GM12878 (cell line): ENCODE results near the gene CTIF. TPM values are rescaled to one million over a fixed set of nuclear protein-coding genes. Genes with fewer than 3 reads are reported as not detected.

Source experiments
- ATAC-seq: fragments of 200-7000 bp; cut with Tn5 transposase; 3 replicates; pipeline ENCODE4 v1.9.1; 2020; ENCODE audit warnings: mild to moderate bottlenecking, moderate library complexity
- BruUV-seq: library from RNA; stranded (reverse); fragments of 400-500 nt; replicated peaks from 2 replicates; lab custom pipeline; 2021; lab: Mats Ljungman, UMichigan
- CTCF ChIA-PET: fragments of 300-600 bp; sonication (Branson Sonifier 250); formaldehyde crosslinking; extraction: SDS; loops from one replicate; lab custom pipeline; 2021; ENCODE audit warnings: inconsistent platforms; lab: Yijun Ruan, JAX
- POLR2A ChIA-PET: fragments of 350-600 bp; formaldehyde crosslinking; extraction: SDS; loops from one replicate; lab custom pipeline; 2021; ENCODE audit warnings: inconsistent platforms; lab: Charles Lee
- RAD21 ChIA-PET: fragments of 300-600 bp; sonication (Branson Sonifier 250); formaldehyde crosslinking; loops from one replicate; lab custom pipeline; 2023; ENCODE audit warnings: antibody characterized with exemption; ENCODE audit not compliant: unreplicated experiment; lab: Charles Lee
- SMC1A ChIA-PET: fragments of 300-600 bp; sonication (Branson Sonifier 250); formaldehyde crosslinking; loops from one replicate; lab custom pipeline; 2023; ENCODE audit not compliant: unreplicated experiment, uncharacterized antibody; lab: Charles Lee
- DNase-seq: peaks from one replicate; pipeline ENCODE4 v3.0.0-alpha.2; 2011; ENCODE audit warnings: low read depth, low spot score
- FAIRE-seq: peaks from 3 replicates; lab custom pipeline; 2011; peaks lifted over from hg19 to GRCh38; lab: Jason Lieb, UNC
- H2AFZ ChIP-seq: 2 replicates; pipeline ENCODE4 v1.6.0; 2011; ENCODE audit warnings: low read depth, low read length, control low read depth; ENCODE audit not compliant: control insufficient read depth
- H3K27ac ChIP-seq: 2 replicates; pipeline ENCODE4 v1.5.1; 2011; ENCODE audit warnings: control low read depth; ENCODE audit not compliant: control insufficient read depth, insufficient read depth
- H3K27me3 ChIP-seq, 2 experiments: replicated peaks in 1 of 2; 2 replicates each; pipeline versions ENCODE4 v1.6.0 to v1.6.1; 2011; ENCODE audit warnings: low read length in 1 of 2; ENCODE audit not compliant: control insufficient read depth in 2 of 2, insufficient read depth in 2 of 2
- H3K36me3 ChIP-seq, 2 experiments: 2 replicates each; pipeline ENCODE4 v1.5.1; 2011; ENCODE audit warnings: low read length in 1 of 2; ENCODE audit not compliant: control insufficient read depth in 2 of 2, insufficient read depth in 2 of 2
- H3K4me1 ChIP-seq: 2 replicates; pipeline ENCODE4 v1.6.1; 2011; ENCODE audit warnings: mild to moderate bottlenecking, low read length, moderate library complexity, mixed read lengths; ENCODE audit not compliant: control insufficient read depth, insufficient read depth
- H3K4me2 ChIP-seq: 2 replicates; pipeline ENCODE4 v1.6.0; 2011; ENCODE audit warnings: control low read depth; ENCODE audit not compliant: control insufficient read depth, insufficient read depth
- H3K4me3 ChIP-seq: fragments of 200-600 bp; sonication (generic); 2 replicates; pipeline ENCODE4 v1.5.1; 2016
- H3K79me2 ChIP-seq: 2 replicates; pipeline ENCODE4 v1.6.0; 2011; ENCODE audit warnings: low read length; ENCODE audit not compliant: control insufficient read depth, insufficient read depth
- H3K9ac ChIP-seq: 2 replicates; pipeline ENCODE4 v1.8.0; 2011; ENCODE audit warnings: low read length, control low read depth, mixed read lengths; ENCODE audit not compliant: control insufficient read depth, insufficient read depth
- H3K9me3 ChIP-seq: replicated peaks from 3 replicates; pipeline ENCODE4 v1.5.1; 2011; ENCODE audit warnings: mild to moderate bottlenecking, low read length; ENCODE audit not compliant: control insufficient read depth, insufficient read depth
- H4K20me1 ChIP-seq: 2 replicates; pipeline ENCODE4 v1.6.0; 2011; ENCODE audit not compliant: control insufficient read depth, insufficient read depth
- ATF2 ChIP-seq: IDR thresholded peaks from 2 replicates; pipeline ENCODE4 v1.6.1; 2012; ENCODE audit warnings: low read length, inconsistent platforms
- ATF7 ChIP-seq: fragments of 450-650 bp; IDR thresholded peaks from 2 replicates; pipeline ENCODE4 v1.6.1; 2016; ENCODE audit warnings: low read depth, mild to moderate bottlenecking
- BACH1 ChIP-seq: fragments of 450-650 bp; IDR thresholded peaks from 2 replicates; pipeline ENCODE4 v1.6.1; 2017; ENCODE audit warnings: mild to moderate bottlenecking, borderline replicate concordance
- BRCA1 ChIP-seq: IDR thresholded peaks from 2 replicates; pipeline ENCODE4 v1.6.1; 2011; ENCODE audit warnings: low read depth, low read length, improper control_type of control experiment
- CHD4 ChIP-seq: fragments of 200-600 bp; sonication (generic); IDR thresholded peaks from 2 replicates; pipeline ENCODE4 v1.6.1; 2016; ENCODE audit warnings: mild to moderate bottlenecking
- EED ChIP-seq: sonication (generic); IDR thresholded peaks from 2 replicates; pipeline ENCODE4 v1.6.1; 2016; ENCODE audit warnings: antibody characterized with exemption, low read depth
- EGR1 ChIP-seq, 2 experiments: IDR thresholded peaks; 1 replicate in 1 of 2; 2 replicates in 1 of 2; pipeline ENCODE4 v1.6.1; 2011 to 2012; ENCODE audit warnings: low read depth in 2 of 2, low read length in 2 of 2, borderline replicate concordance in 1 of 2, mild to moderate bottlenecking in 1 of 2, moderate library complexity in 1 of 2
- FOXM1 ChIP-seq: IDR thresholded peaks from 2 replicates; pipeline ENCODE4 v1.6.1; 2012; ENCODE audit warnings: low read depth, mild to moderate bottlenecking, inconsistent platforms, low read length, moderate library complexity
- IRF4 ChIP-seq: IDR thresholded peaks from 2 replicates; pipeline ENCODE4 v1.6.1; 2011; ENCODE audit warnings: low read depth, low read length
- PKNOX1 ChIP-seq: fragments of 450-650 bp; IDR thresholded peaks from 2 replicates; pipeline ENCODE4 v1.6.1; 2016; ENCODE audit warnings: mild to moderate bottlenecking
- RELB ChIP-seq: fragments of 450-650 bp; IDR thresholded peaks from 2 replicates; pipeline ENCODE4 v1.6.1; 2017; ENCODE audit warnings: low read depth, mild to moderate bottlenecking, moderate library complexity
- SIX5 ChIP-seq: IDR thresholded peaks from 2 replicates; pipeline ENCODE4 v1.6.1; 2011; ENCODE audit warnings: mild to moderate bottlenecking, low read depth, low read length, moderate library complexity; ENCODE audit not compliant: severe bottlenecking
- SMAD5 ChIP-seq: IDR thresholded peaks from 2 replicates; pipeline ENCODE4 v1.6.1; 2016; ENCODE audit warnings: antibody characterized with exemption, low read depth
- SMC3 ChIP-seq: IDR thresholded peaks from 2 replicates; pipeline ENCODE4 v1.6.1; 2011; ENCODE audit warnings: low read length, improper control_type of control experiment, borderline replicate concordance
- SRF ChIP-seq, 2 experiments: IDR thresholded peaks; 2 replicates each; pipeline ENCODE4 v1.6.1; 2011; ENCODE audit warnings: low read depth in 2 of 2, low read length in 2 of 2, mild to moderate bottlenecking in 1 of 2, moderate library complexity in 1 of 2
- TAF1 ChIP-seq: IDR thresholded peaks from 2 replicates; pipeline ENCODE4 v1.6.1; 2011; ENCODE audit warnings: mild to moderate bottlenecking, low read depth, low read length, borderline replicate concordance
- TCF3 ChIP-seq: IDR thresholded peaks from 2 replicates; pipeline ENCODE4 v1.6.1; 2012; ENCODE audit warnings: low read depth, mild to moderate bottlenecking, low read length, borderline replicate concordance; ENCODE audit not compliant: insufficient read depth
- WRNIP1 ChIP-seq: IDR thresholded peaks from 2 replicates; pipeline ENCODE4 v1.6.1; 2011; ENCODE audit warnings: low read depth, low read length, improper control_type of control experiment, borderline replicate concordance
- ZNF274 ChIP-seq: IDR thresholded peaks from one replicate; pipeline ENCODE4 v1.8.0; 2011; ENCODE audit not compliant: insufficient read length, insufficient read depth
- WGBS: methylation state at CpG from one replicate; pipeline ENCODE4 v1.1.6; 2016; ENCODE audit warnings: low lambda C conversion rate; ENCODE audit not compliant: insufficient replicate concordance, insufficient coverage; ENCODE audit errors: missing lambda C conversion rate; 5-methylcytosine and 5-hydroxymethylcytosine counted together
- in situ Hi-C: fragments of 300-500 bp; cut with MboI; formaldehyde crosslinking; loops from 9 replicates; pipeline ENCODE4 v1.14.3; 2018; ENCODE audit warnings: mixed read lengths
- intact Hi-C: fragments of 100-400 bp; cut with micrococcal nuclease; formaldehyde crosslinking; loops from one replicate; pipeline ENCODE4 v1.14.2; 2022; ENCODE audit not compliant: unreplicated experiment
- polyA plus RNA-seq, 11 experiments: library from polyadenylated mRNA; depleted of rRNA in 4 of 11; unstranded in 6 of 11; stranded (reverse) in 5 of 11; fragments of >200 nt; fragmentation: Nextera tagmentation in 4 of 11; fragmentation: Illumina TruSeq in 1 of 11; extraction: Ambion mirVana in 4 of 11; extraction: Trizol in 1 of 11; gene quantifications; 1 replicate in 1 of 11; 2 replicates in 10 of 11; pipeline versions ENCODE4 v1.2.1 to v1.2.3, GENCODE V29; 2011 to 2016; ENCODE audit warnings: inconsistent platforms in 2 of 11, missing spikeins in 2 of 11, low read depth in 1 of 11
- total RNA-seq, 4 experiments: library from RNA; depleted of rRNA in 3 of 4; stranded (reverse); fragments of >200 nt in 3 of 4; fragmentation: Illumina TruSeq in 1 of 4; extraction: Trizol in 1 of 4; gene quantifications; 2 replicates each; pipeline versions ENCODE4 v1.2.1 to v1.2.3, GENCODE V29; 2013 to 2021

The CTIF gene
- total and polyA plus RNA-seq, 10 of the 15 experiments (the other 5 are each of a cell fraction or from before 2014, with no cell fraction given), result 0.06 to 11.6 (median 2.5) TPM

GRCh38 chr18:48699761-48700160, 160.9 kb downstream of the CTIF start:
- H4K20me1 ChIP-seq, result no peaks in the 10 kb centered on the region
- FAIRE-seq (no peak), DNase-seq (no peak), ATAC-seq (no peak)
- H3K9ac ChIP-seq, result no peak overlapping the region
- POLR2A ChIA-PET, result no interaction called here
- no peak overlapping the region for H3K27ac ChIP-seq
- RAD21 ChIA-PET, result interaction anchor here (1.4 to 1.7 kb wide), 3 partner anchors 8 to 32 kb away, joined by 4 to 6 read pairs (median 6); no protein-coding TSS in a partner anchor
- H3K36me3 ChIP-seq, result no peaks in the 10 kb centered on the region
- H3K9me3 ChIP-seq, result no peaks in the 10 kb centered on the region
- 71% methylated on average over 7 of the region's 7 CpGs for WGBS
- no peak overlapping the region for H3K4me3 ChIP-seq
- intact Hi-C loops (no loop called here), in situ Hi-C loops (loop anchor here (25.0 kb wide), 1 partner anchor 713 kb away; no protein-coding TSS in a partner anchor)
- H3K27me3 ChIP-seq, result no peaks in the 10 kb centered on the region
- CTCF ChIA-PET, result interaction anchor here (1.5 to 2.2 kb wide), 2 partner anchors 12 to 23 kb away, joined by 7 to 8 read pairs; no protein-coding TSS in a partner anchor
- TF ChIP-seq TCF3, result no peak
- TF ChIP-seq PKNOX1, result no peak
- TF ChIP-seq SIX5, result no peak
- TF ChIP-seq WRNIP1, result no peak
- no peak for TF ChIP-seq TAF1
- no peak for TF ChIP-seq EED
- no peak for TF ChIP-seq SRF (IDR thresholded peaks at IDR 0.05; ENCODE audit: low read depth in 2 of 2, low read length in 2 of 2)
- TF ChIP-seq BACH1, result no peak
- TF ChIP-seq CHD4, result no peak
- TF ChIP-seq SMC3, result no peak
- no peak for TF ChIP-seq BRCA1
- no peak for TF ChIP-seq RELB
- TF ChIP-seq EGR1 (IDR thresholded peaks at IDR 0.05; ENCODE audit: borderline replicate concordance in 1 of 2, low read depth in 2 of 2, low read length in 2 of 2), result no peak
- TF ChIP-seq FOXM1, result no peak
- TF ChIP-seq SMAD5, result no peak
- TF ChIP-seq ATF7, result no peak
- TF ChIP-seq ATF2, result no peak
- TF ChIP-seq IRF4, result no peak
- no peak for TF ChIP-seq ZNF274
- H2AFZ ChIP-seq, result no peak overlapping the region
- no TSS peak for BruUV-seq
- H3K4me1 ChIP-seq, result peaks cover 16% of the 10 kb centered on the region
- SMC1A ChIA-PET, result interaction anchor here (1.1 to 1.6 kb wide), 2 partner anchors 480 to 716 kb away, joined by 3 to 7 read pairs; no protein-coding TSS in a partner anchor
- no peak overlapping the region for H3K4me2 ChIP-seq
- no peaks in the 10 kb centered on the region for H3K79me2 ChIP-seq
